Endothelial cell of umbilical vein (primary cell): Measurements from ENCODE around the gene STC2. TPM values are rescaled to one million over a fixed set of nuclear protein-coding genes. Genes with fewer than 3 reads are reported as not detected.

Experiments used
- BruUV-seq: library from RNA; stranded (reverse); fragments of 400-500 nt; replicated peaks from 2 replicates; lab custom pipeline; 2021; lab: Mats Ljungman, UMichigan
- CTCF ChIA-PET: fragments of 300-600, 350-600 bp; sonication (Branson Sonifier 250); formaldehyde crosslinking; loops from one replicate; lab custom pipeline; 2021; ENCODE audit warnings: antibody characterized with exemption, inconsistent platforms; lab: Charles Lee
- POLR2A ChIA-PET: fragments of 300-600, 350-600 bp; sonication (Branson Sonifier 250); formaldehyde crosslinking; loops from one replicate; lab custom pipeline; 2021; ENCODE audit warnings: antibody characterized with exemption, inconsistent platforms; lab: Charles Lee
- DNase-seq: peaks from one replicate; pipeline ENCODE4 v3.0.0-alpha.2; 2011; ENCODE audit warnings: low read depth, low spot score
- FAIRE-seq: peaks from 2 replicates; lab custom pipeline; 2011; peaks lifted over from hg19 to GRCh38; lab: Jason Lieb, UNC
- H2AFZ ChIP-seq: 2 replicates; pipeline ENCODE4 v1.6.0; 2012; ENCODE audit warnings: low read depth, low read length, control low read depth, inconsistent platforms
- H3K27ac ChIP-seq: 2 replicates; pipeline ENCODE4 v1.5.1; 2011; ENCODE audit warnings: low read depth, mild to moderate bottlenecking, control low read depth, low read length, moderate library complexity; ENCODE audit not compliant: insufficient read depth
- H3K27me3 ChIP-seq, 2 experiments: 2 replicates each; pipeline versions ENCODE4 v1.6.0 to v1.6.1; 2011; ENCODE audit warnings: low read length in 2 of 2, mixed read lengths in 1 of 2; ENCODE audit not compliant: control insufficient read depth in 2 of 2, insufficient read depth in 2 of 2
- H3K36me3 ChIP-seq, 2 experiments: 2 replicates in 1 of 2; 3 replicates in 1 of 2; pipeline ENCODE4 v1.5.1; 2011; ENCODE audit warnings: low read length in 2 of 2, mild to moderate bottlenecking in 1 of 2, moderate library complexity in 1 of 2; ENCODE audit not compliant: control insufficient read depth in 2 of 2, insufficient read depth in 2 of 2; ENCODE audit errors: extremely low read depth in 1 of 2
- H3K4me1 ChIP-seq: 3 replicates; pipeline ENCODE4 v1.5.1; 2011; ENCODE audit warnings: mild to moderate bottlenecking, low read length; ENCODE audit not compliant: control insufficient read depth, insufficient read depth; ENCODE audit errors: extremely low read depth
- H3K4me2 ChIP-seq: 2 replicates; pipeline ENCODE4 v1.6.1; 2011; ENCODE audit warnings: low read length, control low read depth, mixed read lengths; ENCODE audit not compliant: insufficient read depth
- H3K4me3 ChIP-seq, 3 experiments: fragments of 200-600 bp in 1 of 3; sonication (generic), shearing (Covaris generic) in 1 of 3; replicated peaks in 1 of 3; 2 replicates each; pipeline ENCODE4 v1.5.1; 2011 to 2016; ENCODE audit warnings: control low read depth in 3 of 3, low read length in 3 of 3, mild to moderate bottlenecking in 2 of 3, inconsistent platforms in 1 of 3, low read depth in 1 of 3, moderate library complexity in 1 of 3; ENCODE audit not compliant: insufficient read depth in 1 of 3
- H3K79me2 ChIP-seq: 2 replicates; pipeline ENCODE4 v1.6.0; 2012; ENCODE audit warnings: low read length, inconsistent platforms; ENCODE audit not compliant: control insufficient read depth, insufficient read depth
- H3K9ac ChIP-seq: replicated peaks from 2 replicates; pipeline ENCODE3; 2011; ENCODE audit warnings: low read length, control low read depth; ENCODE audit not compliant: insufficient read depth; ENCODE audit errors: extremely low read depth
- H3K9me1 ChIP-seq: replicated peaks from 3 replicates; pipeline ENCODE4 v1.6.0; 2011; ENCODE audit warnings: mild to moderate bottlenecking, low read length; ENCODE audit not compliant: control insufficient read depth, insufficient read depth; ENCODE audit errors: extremely low read depth
- H3K9me3 ChIP-seq: replicated peaks from 2 replicates; pipeline ENCODE4 v1.5.1; 2012; ENCODE audit warnings: low read length, inconsistent platforms; ENCODE audit not compliant: control insufficient read depth, insufficient read depth
- H4K20me1 ChIP-seq: replicated peaks from 2 replicates; pipeline ENCODE3; 2011; ENCODE audit warnings: mild to moderate bottlenecking, low read length; ENCODE audit not compliant: control insufficient read depth, insufficient read depth; ENCODE audit errors: extremely low read depth
- CTCF ChIP-seq, 2 donors: IDR thresholded peaks; 1 replicate in 1 of 2; 2 replicates in 1 of 2; pipeline ENCODE4 v1.5.1; 2011; ENCODE audit warnings: low read length in 2 of 2, mild to moderate bottlenecking in 2 of 2, moderate library complexity in 2 of 2, control low read depth in 1 of 2, inconsistent platforms in 1 of 2, low read depth in 1 of 2; ENCODE audit not compliant: insufficient read depth in 1 of 2; ENCODE audit errors: extremely low read depth in 1 of 2
- EZH2 ChIP-seq: IDR thresholded peaks from 2 replicates; pipeline ENCODE4 v1.6.1; 2012; ENCODE audit warnings: borderline replicate concordance, low read depth, mild to moderate bottlenecking, moderate library complexity, low read length, inconsistent platforms; ENCODE audit not compliant: severe bottlenecking
- FOS ChIP-seq: IDR thresholded peaks from 2 replicates; pipeline ENCODE4 v1.6.1; 2011; ENCODE audit warnings: mild to moderate bottlenecking, low read length, moderate library complexity, borderline replicate concordance; ENCODE audit not compliant: insufficient read depth
- GATA2 ChIP-seq: IDR thresholded peaks from 2 replicates; pipeline ENCODE4 v1.7.0; 2011; ENCODE audit warnings: low read depth, mild to moderate bottlenecking, moderate library complexity, mixed read lengths, low read length; ENCODE audit not compliant: insufficient read length, insufficient read depth
- JUN ChIP-seq: IDR thresholded peaks from 2 replicates; pipeline ENCODE4 v1.6.1; 2011; ENCODE audit warnings: borderline replicate concordance, low read depth; ENCODE audit not compliant: insufficient read length, insufficient read depth
- POLR2A ChIP-seq: IDR thresholded peaks from 2 replicates; pipeline ENCODE4 v1.6.1; 2012; ENCODE audit warnings: low read depth, mild to moderate bottlenecking, control low read depth, low read length
- dilution Hi-C: fragments of 300-500 bp; cut with MboI; formaldehyde crosslinking; loops from one replicate; pipeline ENCODE4 v1.15.0; 2019; ENCODE audit warnings: low sequenced_read_pairs; ENCODE audit not compliant: extremely low pct_ligation_motif_present
- intact Hi-C: fragments of 100-400 bp; cut with micrococcal nuclease; formaldehyde crosslinking; loops from one replicate; pipeline ENCODE4 v1.10.0; 2022
- polyA plus RNA-seq, 4 experiments: library from polyadenylated mRNA; depleted of rRNA in 3 of 4; stranded (reverse) in 3 of 4; unstranded in 1 of 4; fragments of >200 nt; gene quantifications; 2 replicates each; pipeline versions ENCODE4 v1.2.1 to v1.2.3, GENCODE V29; 2011 to 2012; ENCODE audit warnings: missing spikeins in 1 of 4
- total RNA-seq: library from RNA; stranded (reverse); gene quantifications from 2 replicates; pipeline ENCODE4 v1.2.3, GENCODE V29; 2021

Gene STC2
- total and polyA plus RNA-seq, 2 donors (not counting 3 experiments of a cell fraction or from before 2014, with no cell fraction given) = 19.0 to 26.9 TPM

GRCh38 chr5:173320259-173320658 is 8.0 kb downstream of the STC2 start:
- Histone ChIP-seq H3K4me3 (no peak overlapping the region), H3K36me3 (peaks cover 6 to 21% of the 10 kb centered on the region in 2 experiments), H3K4me2 (no peak overlapping the region), H2AFZ (no peak overlapping the region), H3K79me2 (peaks cover 14% of the 10 kb centered on the region), H3K4me1 (peaks cover 18% of the 10 kb centered on the region), H4K20me1 (no peaks in the 10 kb centered on the region), H3K9me3 (no peaks in the 10 kb centered on the region), H3K9me1 (no peaks in the 10 kb centered on the region), H3K27me3 (no peaks in the 10 kb centered on the region), H3K9ac (no peak overlapping the region), H3K27ac (no peak overlapping the region)
- dilution Hi-C loops = no loop called here
- ChIA-PET POLR2A (no interaction called here), CTCF (interaction anchor here (2.4 to 3.6 kb wide), 3 partner anchors 9 to 26 kb away, joined by 10 to 21 read pairs (median 14); no protein-coding TSS in a partner anchor)
- no peak for DNase-seq
- no peak for FAIRE-seq
- intact Hi-C loops = no loop called here
- no TSS peak for BruUV-seq
- TF ChIP-seq POLR2A = no peak
- TF ChIP-seq JUN = no peak
- no peak for TF ChIP-seq CTCF (IDR thresholded peaks at IDR 0.05; ENCODE audit: extremely low read depth in 1 of 2, insufficient read depth in 1 of 2, low read depth in 1 of 2, low read length in 2 of 2)
- no peak for TF ChIP-seq EZH2
- TF ChIP-seq GATA2 = no peak
- no peak for TF ChIP-seq FOS
